Right lobe of liver (tissue), 4 donors: ENCODE results near the gene STEAP1B.
"Not testable (repeated sequence)": the region's sequence is repeated elsewhere in the genome, so short reads cannot be mapped to it uniquely, and the experiment has no call there.

Experiments
- CTCF ChIP-seq, 4 donors: fragments of 200-600 bp in 3 of 4; fragments of 450-650 bp in 1 of 4; IDR thresholded peaks; one replicate each; pipeline versions ENCODE4 v1.5.1 to v1.8.0; 2016 to 2022; ENCODE audit warnings: antibody characterized with exemption in 4 of 4, mild to moderate bottlenecking in 2 of 4
- POLR2A ChIP-seq: fragments of 450-650 bp; IDR thresholded peaks from one replicate; pipeline ENCODE4 v1.6.1; 2017; ENCODE audit warnings: antibody characterized with exemption, mild to moderate bottlenecking
- donor health status: DM: no; HTN: no; CAD: no.
- donor health status: DM: no; HTN: no; CAD: no.
- donor health status: DM: no; HTN: yes; CAD: no.

- not testable (repeated sequence) for TF ChIP-seq CTCF (IDR thresholded peaks at IDR 0.05); POLR2A
These were observed 15.0 kb upstream of the STEAP1B start for GRCh38 chr7:22514963-22515362.
